Hepatocyte (in vitro differentiated cells): ENCODE data around the gene ZNF576. TPM values are rescaled to one million over a fixed set of nuclear protein-coding genes. Genes with fewer than 3 reads are reported as not detected.

ENCODE experiments used
- DNase-seq: peaks from one replicate; pipeline ENCODE4 v3.0.0-alpha.2; 2016; ENCODE audit warnings: low spot score
- H2AFZ ChIP-seq: fragments of 200-600 bp; sonication (generic); 2 replicates; pipeline ENCODE4 v1.6.0; 2016; ENCODE audit warnings: antibody characterized with exemption, mild to moderate bottlenecking
- H3K27ac ChIP-seq: fragments of 200-600 bp; sonication (generic); 2 replicates; pipeline ENCODE4 v1.5.1; 2016; ENCODE audit warnings: mild to moderate bottlenecking
- H3K27me3 ChIP-seq: fragments of 200-600 bp; sonication (generic); 2 replicates; pipeline ENCODE4 v1.6.1; 2016
- H3K36me3 ChIP-seq: fragments of 200-600 bp; sonication (generic); replicated peaks from 2 replicates; pipeline ENCODE4 v1.5.1; 2016; ENCODE audit warnings: low read depth; ENCODE audit not compliant: insufficient read depth
- H3K4me1 ChIP-seq: fragments of 200-600 bp; sonication (generic); 2 replicates; pipeline ENCODE4 v1.5.1; 2016; ENCODE audit warnings: mild to moderate bottlenecking, moderate library complexity; ENCODE audit not compliant: insufficient read depth
- H3K4me2 ChIP-seq: fragments of 200-600 bp; sonication (generic); 2 replicates; pipeline ENCODE4 v1.6.0; 2016
- H3K4me3 ChIP-seq: fragments of 200-600 bp; sonication (generic); 2 replicates; pipeline ENCODE4 v1.5.1; 2016; ENCODE audit warnings: mild to moderate bottlenecking
- H3K79me2 ChIP-seq: fragments of 200-600 bp; sonication (generic); 2 replicates; pipeline ENCODE4 v1.6.0; 2017; ENCODE audit warnings: mild to moderate bottlenecking
- H3K9me2 ChIP-seq: fragments of 200-600 bp; sonication (generic); replicated peaks from 2 replicates; pipeline ENCODE4 v1.6.0; 2017; ENCODE audit warnings: mild to moderate bottlenecking; ENCODE audit not compliant: insufficient read depth
- H3K9me3 ChIP-seq: fragments of 200-600 bp; sonication (generic); 2 replicates; pipeline ENCODE4 v1.5.1; 2016; ENCODE audit warnings: low read depth, mild to moderate bottlenecking
- H4K20me1 ChIP-seq: fragments of 200-600 bp; sonication (generic); 2 replicates; pipeline ENCODE4 v1.6.0; 2016; ENCODE audit warnings: mild to moderate bottlenecking; ENCODE audit not compliant: insufficient read depth, poor library complexity, severe bottlenecking
- CTCF ChIP-seq: fragments of 200-600 bp; sonication (generic); IDR thresholded peaks from 2 replicates; pipeline ENCODE4 v1.5.1; 2016; ENCODE audit warnings: antibody characterized with exemption, mild to moderate bottlenecking; ENCODE audit not compliant: poor library complexity
- EZH2 ChIP-seq: fragments of 200-600 bp; sonication (generic); IDR thresholded peaks from 2 replicates; pipeline ENCODE4 v1.6.1; 2016; ENCODE audit warnings: antibody characterized with exemption, mild to moderate bottlenecking, borderline replicate concordance
- EZH2phosphoT487 ChIP-seq: fragments of 200-600 bp; sonication (generic); IDR thresholded peaks from one replicate; pipeline ENCODE4 v1.6.1; 2018; ENCODE audit warnings: antibody characterized with exemption, mild to moderate bottlenecking, low read depth, moderate library complexity; ENCODE audit not compliant: unreplicated experiment, severe bottlenecking
- WGBS: methylation state at CpG from one replicate; pipeline ENCODE4 v1.1.6; 2016; ENCODE audit warnings: low lambda C conversion rate; ENCODE audit errors: missing lambda C conversion rate; 5-methylcytosine and 5-hydroxymethylcytosine counted together
- polyA plus RNA-seq: library from polyadenylated mRNA; unstranded; fragments of >200 nt; fragmentation: Nextera tagmentation; extraction: Ambion mirVana; gene quantifications from 2 replicates; pipeline ENCODE4 v1.2.1, GENCODE V29; 2016
- total RNA-seq: library from RNA; depleted of rRNA; stranded (reverse); fragments of >200 nt; gene quantifications from 2 replicates; pipeline ENCODE4 v1.2.3, GENCODE V29; 2014

ZNF576 gene
- total and polyA plus RNA-seq, 2 experiments from 2014 or later = 16.1 to 16.2 TPM

GRCh38 chr19:43642531-43642930, 46.1 kb downstream of the ZNF576 start:
- no peaks in the 10 kb centered on the region for H3K9me2 ChIP-seq
- 81% methylated on average over 4 of the region's 4 CpGs for WGBS
- H3K4me3 ChIP-seq = no peak overlapping the region
- no peaks in the 10 kb centered on the region for H3K27me3 ChIP-seq
- H3K4me2 ChIP-seq = no peak overlapping the region
- no peak overlapping the region for H2AFZ ChIP-seq
- no peaks in the 10 kb centered on the region for H3K79me2 ChIP-seq
- peaks cover 13% of the 10 kb centered on the region for H3K4me1 ChIP-seq
- H3K9me3 ChIP-seq = no peaks in the 10 kb centered on the region
- TF ChIP-seq EZH2phosphoT487 (no peak), EZH2 (no peak), CTCF (no peak)
- H4K20me1 ChIP-seq = no peaks in the 10 kb centered on the region
- H3K36me3 ChIP-seq = no peaks in the 10 kb centered on the region
- no peak overlapping the region for H3K27ac ChIP-seq
- DNase-seq = no peak

GRCh38 chr19:43643326-43643725, 46.9 kb downstream of the ZNF576 start:
- Histone ChIP-seq H2AFZ (no peak overlapping the region), H3K27ac (no peak overlapping the region), H3K79me2 (no peaks in the 10 kb centered on the region), H3K4me2 (no peak overlapping the region), H3K36me3 (no peaks in the 10 kb centered on the region), H3K4me1 (peaks cover 13% of the 10 kb centered on the region), H3K9me3 (no peaks in the 10 kb centered on the region), H4K20me1 (no peaks in the 10 kb centered on the region), H3K27me3 (no peaks in the 10 kb centered on the region), H3K4me3 (no peak overlapping the region), H3K9me2 (no peaks in the 10 kb centered on the region)
- DNase-seq = no peak
- no peak for TF ChIP-seq EZH2phosphoT487
- TF ChIP-seq EZH2 = no peak
- no peak for TF ChIP-seq CTCF
- whole genome bisulfite sequencing = 80% methylated on average over 3 of the region's 3 CpGs

- Histone ChIP-seq H3K9me3 (no peaks in the 10 kb centered on the region), H3K27ac (no peak overlapping the region), H3K4me2 (no peak overlapping the region), H3K9me2 (no peaks in the 10 kb centered on the region), H4K20me1 (no peaks in the 10 kb centered on the region), H3K4me1 (peaks cover 7% of the 10 kb centered on the region), H3K36me3 (no peaks in the 10 kb centered on the region), H3K27me3 (no peaks in the 10 kb centered on the region), H3K4me3 (no peak overlapping the region), H3K79me2 (no peaks in the 10 kb centered on the region), H2AFZ (no peak overlapping the region)
- no peak for DNase-seq
- TF ChIP-seq EZH2 (no peak), CTCF (no peak), EZH2phosphoT487 (no peak)
- WGBS = 85% methylated on average over 13 of the region's 13 CpGs
These were observed 47.8 kb downstream of the ZNF576 start for GRCh38 chr19:43644181-43644580.

- TF ChIP-seq CTCF (no peak), EZH2 (no peak), EZH2phosphoT487 (no peak)
- H3K9me3 ChIP-seq = no peaks in the 10 kb centered on the region
- no peaks in the 10 kb centered on the region for H3K27me3 ChIP-seq
- no peak overlapping the region for H3K4me3 ChIP-seq
- no peaks in the 10 kb centered on the region for H3K79me2 ChIP-seq
- DNase-seq = no peak
- WGBS = 99% methylated on average over 6 of the region's 6 CpGs
- no peak overlapping the region for H3K4me2 ChIP-seq
- H3K4me1 ChIP-seq = no peaks in the 10 kb centered on the region
- H3K27ac ChIP-seq = no peak overlapping the region
- H3K9me2 ChIP-seq = no peaks in the 10 kb centered on the region
- no peaks in the 10 kb centered on the region for H3K36me3 ChIP-seq
- H4K20me1 ChIP-seq = no peaks in the 10 kb centered on the region
- no peak overlapping the region for H2AFZ ChIP-seq
These were observed 52.2 kb downstream of the ZNF576 start for GRCh38 chr19:43648633-43649032.
